ENCODE measurements around the gene CHTOP.

CHTOP gene

GRCh38 chr1:153613406-153613805 is 20.5 kb upstream of the CHTOP start:
- no peak for DNase-seq (ENCODE audit: low spot score)

GRCh38 chr1:153614189-153614900 is 19.5 kb upstream of the CHTOP start:
- DNase-seq (ENCODE audit: low spot score): no peak

GRCh38 chr1:153614906-153615305 is 19.0 kb upstream of the CHTOP start:
- DNase-seq (ENCODE audit: low spot score): no peak

- DNase-seq (ENCODE audit: low spot score): no peak
Observed at GRCh38 chr1:153615406-153615805, 18.5 kb upstream of the CHTOP start.

GRCh38 chr1:153616144-153616916 is 17.5 kb upstream of the CHTOP start, which contains the start of gene S100A14:
Gene S100A14, minus strand, starts transcription at chr1:153616325. Its CDS starts 467 bp downstream, at chr1:153615858.
- no peak for DNase-seq (ENCODE audit: low spot score)

- no peak for DNase-seq (ENCODE audit: low spot score)
Observed at GRCh38 chr1:153616917-153617311, 17.0 kb upstream of the CHTOP start.

GRCh38 chr1:153617663-153618062 is 16.2 kb upstream of the CHTOP start:
- DNase-seq (ENCODE audit: low spot score): peak; percentile 89

- DNase-seq (ENCODE audit: low spot score): no peak
Observed at GRCh38 chr1:153619171-153619570, 14.7 kb upstream of the CHTOP start.

GRCh38 chr1:153623101-153623500 is 10.8 kb upstream of the CHTOP start:
- no peak for DNase-seq (ENCODE audit: low spot score)

- DNase-seq (ENCODE audit: low spot score): no peak
Observed at GRCh38 chr1:153624965-153625611, 8.8 kb upstream of the CHTOP start.

GRCh38 chr1:153626477-153626903 is 7.4 kb upstream of the CHTOP start:
- no peak for DNase-seq (ENCODE audit: low spot score)

GRCh38 chr1:153626904-153627714 is 6.8 kb upstream of the CHTOP start, which contains the start of gene S100A13:
Gene S100A13, minus strand, starts transcription at chr1:153627505. Its CDS starts 1,033 bp downstream, at chr1:153626472.
- DNase-seq (ENCODE audit: low spot score): no peak

GRCh38 chr1:153627715-153628626 is 5.9 kb upstream of the CHTOP start, which contains the start of gene S100A1:
Gene S100A1, plus strand, starts transcription at chr1:153628434. Its CDS starts 2,088 bp downstream, at chr1:153630522.
- DNase-seq (ENCODE audit: low spot score): no peak

- DNase-seq (ENCODE audit: low spot score): no peak
Observed at GRCh38 chr1:153628638-153629342, 5.1 kb upstream of the CHTOP start.

- no peak for DNase-seq (ENCODE audit: low spot score)
Observed at GRCh38 chr1:153629343-153629665, 4.6 kb upstream of the CHTOP start.

GRCh38 chr1:153629971-153630370 is 3.9 kb upstream of the CHTOP start:
- no peak for DNase-seq (ENCODE audit: low spot score)

- no peak for DNase-seq (ENCODE audit: low spot score)
Observed at GRCh38 chr1:153630384-153630783, 3.5 kb upstream of the CHTOP start.

- no peak for DNase-seq (ENCODE audit: low spot score)
Observed at GRCh38 chr1:153631047-153632022, 2.5 kb upstream of the CHTOP start.

All from NAMALWA (cell line).